DND-41 (cell line): Measurements from ENCODE around the gene LPCAT3.

Source experiments
- EZH2 ChIP-seq: IDR thresholded peaks from 3 replicates; pipeline ENCODE4 v1.6.1; 2012; ENCODE audit warnings: borderline replicate concordance, low read depth, mild to moderate bottlenecking, moderate library complexity, low read length, inconsistent platforms; ENCODE audit not compliant: severe bottlenecking
- TF ChIP-seq, protein P1 (sequence below): IDR thresholded peaks from 2 replicates; pipeline ENCODE4 v1.5.1; 2012; ENCODE audit warnings: borderline replicate concordance, low read length, moderate library complexity, mild to moderate bottlenecking; ENCODE audit not compliant: poor library complexity, severe bottlenecking; ENCODE audit errors: extremely low read depth

DNA sequence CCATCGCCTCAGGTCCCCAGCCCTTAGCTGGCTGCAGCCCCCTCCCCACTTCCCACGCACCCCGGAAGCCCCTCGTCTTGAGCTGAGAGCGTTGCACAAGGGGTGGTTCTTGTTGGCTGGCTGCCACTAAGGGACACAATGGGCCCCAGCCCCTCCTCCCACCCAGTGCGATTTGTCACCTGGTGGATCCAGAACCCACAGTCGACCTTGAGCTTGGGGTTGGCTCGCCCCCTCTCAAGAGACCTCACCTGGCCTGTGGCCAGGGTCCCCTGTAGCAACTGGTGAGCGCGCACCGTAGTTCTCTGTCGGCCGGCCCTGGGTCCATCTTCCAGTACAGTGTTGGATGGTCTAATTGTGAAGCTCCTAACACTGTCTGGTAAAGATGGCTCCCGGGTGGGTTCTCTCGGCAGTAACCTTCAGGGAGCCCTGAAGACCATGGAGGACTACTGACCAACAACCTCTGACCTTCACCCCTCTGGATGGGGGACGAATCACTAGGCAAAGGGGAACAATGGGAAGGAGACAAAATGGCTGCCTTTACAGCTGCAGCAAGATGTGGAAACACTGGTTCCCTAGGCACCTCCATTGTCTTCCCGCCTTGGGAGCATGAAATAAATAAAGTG is 54.4 kb downstream of the LPCAT3 start:
- TF ChIP-seq, protein P1, sequence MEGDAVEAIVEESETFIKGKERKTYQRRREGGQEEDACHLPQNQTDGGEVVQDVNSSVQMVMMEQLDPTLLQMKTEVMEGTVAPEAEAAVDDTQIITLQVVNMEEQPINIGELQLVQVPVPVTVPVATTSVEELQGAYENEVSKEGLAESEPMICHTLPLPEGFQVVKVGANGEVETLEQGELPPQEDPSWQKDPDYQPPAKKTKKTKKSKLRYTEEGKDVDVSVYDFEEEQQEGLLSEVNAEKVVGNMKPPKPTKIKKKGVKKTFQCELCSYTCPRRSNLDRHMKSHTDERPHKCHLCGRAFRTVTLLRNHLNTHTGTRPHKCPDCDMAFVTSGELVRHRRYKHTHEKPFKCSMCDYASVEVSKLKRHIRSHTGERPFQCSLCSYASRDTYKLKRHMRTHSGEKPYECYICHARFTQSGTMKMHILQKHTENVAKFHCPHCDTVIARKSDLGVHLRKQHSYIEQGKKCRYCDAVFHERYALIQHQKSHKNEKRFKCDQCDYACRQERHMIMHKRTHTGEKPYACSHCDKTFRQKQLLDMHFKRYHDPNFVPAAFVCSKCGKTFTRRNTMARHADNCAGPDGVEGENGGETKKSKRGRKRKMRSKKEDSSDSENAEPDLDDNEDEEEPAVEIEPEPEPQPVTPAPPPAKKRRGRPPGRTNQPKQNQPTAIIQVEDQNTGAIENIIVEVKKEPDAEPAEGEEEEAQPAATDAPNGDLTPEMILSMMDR = no peak
- TF ChIP-seq EZH2 = no peak
